GM21360 (cell line): ENCODE measurements around the gene CDK13.
"Not testable (repeated sequence)": the region's sequence is repeated elsewhere in the genome, so short reads cannot be mapped to it uniquely, and the experiment has no call there.

ENCODE experiments used
- ATAC-seq: cut with Tn5 transposase; IDR thresholded peaks from one replicate; pipeline ENCODE4 v1.9.1; 2021; ENCODE audit warnings: mild to moderate bottlenecking, moderate library complexity; ENCODE audit not compliant: unreplicated experiment

Gene CDK13

DNA sequence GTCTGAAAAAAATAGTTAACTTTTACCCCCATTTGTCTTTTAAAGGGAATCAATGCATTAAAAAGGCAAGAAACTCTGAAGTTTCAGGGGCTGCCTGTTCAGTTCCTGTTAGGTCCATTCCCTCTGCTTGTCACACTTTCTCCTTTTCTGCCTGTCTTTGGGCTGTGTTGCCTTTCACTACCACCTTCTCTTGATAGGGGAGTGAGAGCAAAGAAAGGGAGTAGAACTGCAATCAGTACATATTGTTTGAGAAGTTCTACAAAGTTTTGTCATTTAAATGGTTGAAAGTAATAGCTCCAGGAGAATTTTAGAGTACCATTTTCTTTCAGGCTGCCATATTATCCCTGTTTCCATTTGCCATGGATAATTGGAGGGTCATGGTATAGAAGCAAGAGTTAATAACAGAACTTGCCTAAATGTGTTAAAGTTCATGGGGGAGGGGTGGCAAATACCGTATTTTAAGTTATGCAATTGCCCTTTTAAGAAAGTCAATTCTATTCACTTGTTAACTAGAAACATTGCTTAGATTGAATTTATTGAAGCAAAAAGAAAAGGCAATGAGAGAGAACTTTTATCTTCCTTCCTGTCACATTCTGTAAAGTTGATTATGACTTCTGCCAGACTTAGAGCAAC, 145.8 kb downstream of the CDK13 start:
- no peak for ATAC-seq

- ATAC-seq = no peak
Observed at GRCh38 chr7:40097728-40098127, 147.7 kb downstream of the CDK13 start.

DNA sequence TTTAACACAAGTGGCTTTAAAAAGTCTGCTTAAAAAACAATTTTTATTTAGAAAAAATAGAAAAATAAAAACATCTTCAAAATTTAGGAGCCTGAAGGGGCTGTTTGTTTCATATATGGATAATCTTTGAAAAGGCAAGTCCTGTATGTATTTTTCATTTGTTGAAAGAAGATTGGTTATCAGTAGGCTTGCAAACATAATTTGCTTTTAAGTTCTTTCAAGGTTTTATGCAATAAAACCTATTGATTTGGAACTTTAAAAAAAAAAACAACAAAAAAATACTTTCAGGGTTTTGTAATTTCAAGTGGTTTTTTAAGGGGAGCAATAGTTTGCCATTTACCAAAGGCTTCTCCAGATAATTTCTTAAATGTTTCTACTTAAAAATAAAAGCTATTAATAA, 148.8 kb downstream of the CDK13 start:
- no peak for ATAC-seq

DNA sequence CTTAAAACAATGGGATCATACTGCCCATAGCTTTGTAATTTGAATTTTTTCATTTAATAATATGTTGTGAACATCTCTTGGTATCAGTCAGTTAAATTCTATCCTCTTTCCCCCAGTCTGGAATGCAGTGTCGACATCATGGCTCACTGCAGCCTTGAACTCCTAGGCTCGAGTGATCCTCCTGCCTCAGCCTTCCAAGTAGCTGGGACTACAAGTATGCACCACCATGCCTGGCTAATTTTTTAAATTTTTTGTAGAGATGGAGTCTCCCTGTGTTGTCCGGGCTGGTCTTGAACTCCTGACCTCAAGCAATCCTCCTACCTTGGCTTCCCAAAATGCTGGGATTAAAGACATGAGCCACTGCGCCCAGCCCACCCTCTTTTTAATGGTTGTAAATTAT, 149.8 kb downstream of the CDK13 start:
- ATAC-seq = no peak

- no peak for ATAC-seq
Observed at GRCh38 chr7:40101201-40101600, 151.1 kb downstream of the CDK13 start.

DNA sequence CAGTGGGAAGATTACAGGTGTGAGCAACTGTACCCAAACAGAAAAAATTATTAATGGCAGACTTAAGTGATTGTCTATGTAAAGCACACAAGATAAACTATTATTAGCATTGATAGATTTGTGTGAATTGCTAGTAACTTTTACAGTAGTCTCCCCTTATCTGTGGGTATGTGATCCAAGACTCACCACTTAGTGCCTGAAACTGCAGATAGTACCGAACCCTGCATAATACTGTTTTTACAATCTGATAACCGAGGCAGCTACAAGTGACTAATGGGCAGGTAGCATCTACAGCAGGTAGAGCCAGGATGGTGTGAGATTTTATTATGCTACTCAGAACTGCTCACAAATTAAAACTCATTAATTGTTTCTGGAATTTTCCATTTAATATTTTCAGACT, 152.8 kb downstream of the CDK13 start:
- ATAC-seq = no peak

DNA sequence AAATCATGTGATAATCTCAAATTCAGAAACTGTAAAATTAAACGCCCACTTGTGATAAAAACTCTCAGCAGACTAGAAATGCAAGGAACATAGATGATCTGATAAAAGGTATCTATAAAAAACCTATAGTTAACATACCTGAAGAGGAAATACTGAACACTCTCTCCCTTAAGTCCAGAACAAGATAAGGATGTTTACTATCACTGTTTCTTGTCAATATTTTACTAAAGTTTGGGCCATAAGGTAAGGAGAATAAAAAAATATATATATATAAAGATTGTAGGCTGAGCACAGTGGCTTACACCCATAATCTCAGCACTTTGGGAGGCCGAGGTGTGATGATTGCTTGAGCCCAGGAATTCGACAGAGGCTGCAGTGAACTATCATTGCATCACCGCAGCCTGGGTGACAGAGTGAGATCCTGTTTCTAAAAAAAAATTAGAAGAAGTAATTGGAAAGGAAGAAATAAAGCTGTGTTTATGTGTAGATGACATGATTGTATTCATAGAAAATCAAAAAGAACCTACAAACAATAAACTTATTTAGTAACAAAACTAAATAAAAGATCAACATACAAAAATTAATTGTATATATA, 155.9 kb downstream of the CDK13 start:
- ATAC-seq = no peak

- no peak for ATAC-seq
Observed at GRCh38 chr7:40115936-40116335, 165.9 kb downstream of the CDK13 start.

DNA sequence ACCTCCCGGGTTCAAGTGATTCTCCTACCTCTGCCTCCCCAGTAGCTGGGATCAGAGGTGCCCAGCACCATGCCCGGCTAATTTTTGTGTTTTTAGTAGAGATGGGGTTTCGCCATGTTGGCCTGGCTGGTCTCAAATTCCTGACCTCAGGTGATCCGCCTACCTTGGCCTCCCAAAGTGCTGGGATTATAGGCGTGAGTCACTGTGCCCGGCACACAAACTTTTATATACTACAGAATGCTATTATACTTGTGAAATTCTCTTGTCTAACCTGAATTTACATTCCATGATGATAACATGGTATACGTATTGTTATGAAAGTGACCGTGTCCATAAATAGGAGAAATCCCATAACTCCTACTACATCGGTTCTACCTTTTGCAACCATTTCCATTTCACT, 167.1 kb downstream of the CDK13 start:
- ATAC-seq = not testable (repeated sequence)

- not testable (repeated sequence) for ATAC-seq
Observed at GRCh38 chr7:40118201-40118600, 168.1 kb downstream of the CDK13 start.

- no peak for ATAC-seq
Observed at GRCh38 chr7:40120020-40120419, 170.0 kb downstream of the CDK13 start.

GRCh38 chr7:40122100-40122939, 172.3 kb downstream of the CDK13 start:
- not testable (repeated sequence) for ATAC-seq

- no peak for ATAC-seq
Observed at GRCh38 chr7:40122940-40123254, 172.8 kb downstream of the CDK13 start.

DNA sequence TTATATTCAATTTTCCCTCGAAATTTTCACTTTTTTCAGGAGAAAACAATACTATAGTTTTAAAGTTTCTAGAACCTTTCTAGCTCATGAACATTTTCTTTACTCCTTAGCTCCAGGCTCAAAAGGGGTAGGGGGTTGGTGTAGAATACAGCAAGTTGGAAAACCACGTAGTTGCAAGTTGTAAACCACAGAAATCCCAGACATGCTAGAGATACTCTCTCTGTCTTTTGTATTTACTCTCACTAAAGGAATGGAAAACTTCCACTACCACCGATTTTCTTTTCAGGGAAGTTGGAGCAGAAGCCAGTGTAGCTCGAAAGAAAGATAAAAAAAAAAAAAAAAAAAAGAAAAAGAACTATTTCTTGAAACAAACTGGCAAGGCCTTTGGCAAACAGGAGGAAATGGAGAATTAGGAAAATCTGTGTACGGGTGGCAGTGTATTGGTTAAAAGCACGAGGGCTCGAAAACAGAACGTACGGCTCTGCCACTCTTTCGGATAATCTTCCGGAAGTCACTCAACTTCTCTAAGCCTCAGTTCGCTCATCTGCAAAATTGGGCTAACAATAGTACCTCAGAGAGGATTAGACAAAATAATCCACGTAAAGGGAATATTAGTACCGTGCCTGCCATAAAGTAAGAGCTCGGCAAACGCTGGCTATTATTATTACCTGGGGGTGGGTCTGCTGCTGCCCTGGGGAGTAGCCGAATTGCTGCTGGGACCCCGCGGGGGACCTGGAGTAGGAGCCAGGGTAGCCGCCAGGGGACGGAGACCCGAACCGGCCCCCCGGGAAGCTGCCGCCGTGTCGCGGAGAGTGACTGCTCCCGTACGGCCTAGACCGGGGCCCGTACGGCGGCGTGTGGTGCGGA, 183.7 kb downstream of the CDK13 start:
- ATAC-seq = peak; percentile 50

GRCh38 chr7:40134428-40135316, 184.6 kb downstream of the CDK13 start, which contains the start of the genes MPLKIP and SUGCT:
Gene MPLKIP (minus strand): TSS chr7:40134622. CDS start chr7:40134567, 55 bp downstream.
Gene SUGCT (plus strand): TSS chr7:40135005.
- peak; percentile 94 for ATAC-seq

- peak; percentile 6 for ATAC-seq
Observed at GRCh38 chr7:40135317-40135610, 185.2 kb downstream of the CDK13 start.

GRCh38 chr7:40137563-40137962, 187.5 kb downstream of the CDK13 start:
- no peak for ATAC-seq

DNA sequence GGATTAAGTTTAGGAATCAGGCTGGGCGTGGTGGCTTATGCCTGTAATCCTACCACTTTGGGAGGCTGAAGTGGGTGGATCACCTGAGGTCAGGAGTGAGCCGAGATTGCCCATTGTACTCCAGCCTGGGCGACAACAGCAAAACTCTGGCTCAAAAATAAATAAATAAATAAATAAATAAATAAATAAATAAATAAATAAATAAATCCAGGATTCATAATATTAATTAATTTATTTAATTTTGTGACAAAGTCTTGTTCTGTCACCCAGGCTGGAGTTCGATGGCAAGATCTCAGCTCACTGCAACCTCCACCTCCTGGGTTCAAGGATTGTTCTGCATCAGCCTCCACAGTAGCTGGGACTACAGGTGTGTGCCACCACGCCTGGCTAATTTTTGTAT, 188.9 kb downstream of the CDK13 start:
- no peak for ATAC-seq

DNA sequence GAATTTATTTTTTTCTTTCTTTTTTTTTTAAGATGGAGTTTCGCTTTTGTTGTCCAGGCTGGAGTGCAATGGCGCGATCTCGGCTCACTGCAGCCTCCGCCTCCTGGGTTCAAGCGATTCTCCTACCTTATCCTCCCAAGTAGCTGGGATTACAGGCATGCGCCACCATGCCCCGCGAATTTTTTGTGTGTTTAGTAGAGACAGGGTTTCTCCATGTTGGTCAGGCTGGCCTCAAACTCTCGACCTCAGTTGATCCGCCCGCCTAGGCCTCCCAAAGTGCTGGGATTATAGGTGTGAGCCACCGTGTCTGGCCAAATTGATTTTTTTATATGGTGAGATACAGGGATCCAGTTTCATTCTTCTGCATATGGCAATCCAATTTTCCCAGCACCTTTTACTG, 189.8 kb downstream of the CDK13 start:
- not testable (repeated sequence) for ATAC-seq

DNA sequence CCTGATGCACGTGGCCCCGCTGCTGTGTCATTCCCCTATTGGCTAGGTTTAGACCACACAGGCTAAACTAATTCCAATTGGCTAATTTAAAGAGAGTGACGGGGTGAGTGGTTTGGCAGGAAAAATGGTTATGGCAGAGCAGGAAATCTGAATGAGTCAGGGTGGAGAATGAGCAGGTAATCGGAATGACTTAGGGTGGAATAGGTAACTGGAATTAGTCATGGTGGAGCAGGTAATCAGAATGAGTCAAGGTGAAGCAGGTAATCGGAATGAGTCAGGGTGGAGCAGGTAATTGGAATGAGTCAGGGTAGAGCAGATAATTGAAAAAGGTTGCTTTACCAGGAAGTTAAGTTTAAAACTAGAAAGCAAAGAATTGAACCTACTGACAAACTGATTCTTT, 191.9 kb downstream of the CDK13 start:
- not testable (repeated sequence) for ATAC-seq
